Retina (tissue), 1 donor: ENCODE measurements around the gene STAT5A.
"Not testable (repeated sequence)": the region's sequence is repeated elsewhere in the genome, so short reads cannot be mapped to it uniquely, and the experiment has no call there.

Source experiments
- DNase-seq: peaks from one replicate; pipeline ENCODE4 v3.0.0-alpha.2; 2016

The STAT5A gene

GRCh38 chr17:42286411-42287221 is 1.7 kb upstream of the STAT5A start:
- no peak for DNase-seq

DNA sequence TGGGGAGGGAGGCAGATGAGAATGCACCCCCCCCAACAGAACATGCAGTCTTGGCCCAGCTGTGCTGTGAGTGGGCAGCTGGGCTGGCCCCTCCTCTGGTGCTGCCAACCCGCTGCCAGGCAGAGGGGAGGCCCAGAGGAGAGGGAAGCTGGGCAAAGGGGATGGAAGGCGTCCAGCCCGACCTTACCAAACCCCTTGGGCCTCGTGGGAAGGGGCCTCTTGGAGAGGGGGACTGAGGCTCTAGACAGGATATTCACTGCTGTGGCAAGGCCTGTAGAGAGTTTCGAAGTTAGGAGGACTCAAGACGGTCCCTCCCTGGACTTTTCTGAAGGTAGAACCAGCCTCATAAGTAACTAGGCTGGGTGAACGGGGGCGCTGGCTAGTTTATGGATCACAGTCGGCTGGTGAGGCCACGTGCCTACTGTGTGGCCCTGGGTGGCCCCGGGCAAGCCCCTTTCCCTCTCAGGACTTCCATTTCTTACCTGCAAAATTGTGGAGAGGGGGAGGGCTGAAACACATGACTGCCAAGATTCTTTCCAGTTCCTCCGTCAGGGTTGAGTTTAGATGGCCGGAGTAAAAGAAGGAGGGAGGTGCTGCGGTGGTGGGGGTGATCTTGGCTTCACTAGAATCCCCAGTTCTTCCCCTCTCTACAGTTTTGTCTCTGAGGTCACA is 857 bp upstream of the STAT5A start:
- no peak for DNase-seq

DNA sequence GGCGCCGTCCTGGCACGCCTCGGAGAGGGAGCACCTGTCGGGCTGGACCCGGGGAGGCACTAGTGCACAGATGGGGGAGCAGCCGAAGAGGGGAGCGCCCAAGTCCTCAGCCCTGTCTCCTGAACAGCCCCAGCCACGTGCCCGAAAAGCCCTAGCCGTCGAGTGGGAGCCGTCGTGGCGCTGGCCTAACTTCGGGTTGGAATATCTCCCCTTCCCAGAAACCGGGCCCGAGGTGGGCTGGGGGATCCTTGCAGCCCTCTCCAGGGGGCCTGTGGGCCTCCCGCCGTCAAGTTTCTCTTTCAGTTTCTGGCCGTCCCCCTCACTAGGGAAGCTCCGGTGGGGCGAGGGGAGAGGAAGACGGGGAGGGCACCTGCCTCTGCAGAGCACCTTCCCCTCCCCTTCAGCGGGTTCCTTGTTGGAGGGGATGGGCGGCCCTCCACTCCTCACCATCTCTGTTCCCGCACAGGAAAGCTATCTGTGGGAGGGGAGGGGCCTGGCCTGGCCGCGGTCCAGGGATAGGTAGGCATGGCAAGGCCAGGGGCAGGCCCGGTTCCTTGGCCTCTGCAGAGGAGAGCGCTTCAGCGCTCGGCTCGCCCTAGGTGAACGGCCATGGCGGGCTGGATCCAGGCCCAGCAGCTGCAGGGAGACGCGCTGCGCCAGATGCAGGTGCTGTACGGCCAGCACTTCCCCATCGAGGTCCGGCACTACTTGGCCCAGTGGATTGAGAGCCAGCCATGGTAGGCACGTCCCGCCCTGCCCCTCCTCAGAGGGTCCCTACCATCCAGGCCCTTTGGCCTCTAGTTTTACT is 709 bp downstream of the STAT5A start:
- DNase-seq: no peak

DNA sequence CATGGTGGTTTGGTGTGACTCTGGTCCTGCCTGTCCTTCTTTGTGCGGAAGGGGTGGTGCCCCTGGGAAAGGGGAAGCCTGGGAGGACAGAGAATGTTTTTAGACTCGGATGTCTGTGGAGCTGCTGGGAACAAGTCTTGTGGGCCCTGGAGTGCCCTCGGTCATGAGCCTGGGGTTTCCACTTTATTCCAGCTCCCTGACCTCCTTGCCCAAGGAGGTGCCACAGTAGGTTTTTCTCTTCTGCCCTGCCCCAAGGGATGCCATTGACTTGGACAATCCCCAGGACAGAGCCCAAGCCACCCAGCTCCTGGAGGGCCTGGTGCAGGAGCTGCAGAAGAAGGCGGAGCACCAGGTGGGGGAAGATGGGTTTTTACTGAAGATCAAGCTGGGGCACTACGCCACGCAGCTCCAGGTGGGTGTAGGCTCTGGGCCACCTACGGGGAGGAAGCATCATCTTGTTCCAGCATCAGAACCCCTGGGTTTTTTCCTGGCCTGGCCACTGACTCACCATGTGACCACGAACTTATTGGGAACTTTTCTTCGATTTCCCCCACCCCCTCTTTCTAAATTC is 1.4 kb downstream of the STAT5A start:
- no peak for DNase-seq

DNA sequence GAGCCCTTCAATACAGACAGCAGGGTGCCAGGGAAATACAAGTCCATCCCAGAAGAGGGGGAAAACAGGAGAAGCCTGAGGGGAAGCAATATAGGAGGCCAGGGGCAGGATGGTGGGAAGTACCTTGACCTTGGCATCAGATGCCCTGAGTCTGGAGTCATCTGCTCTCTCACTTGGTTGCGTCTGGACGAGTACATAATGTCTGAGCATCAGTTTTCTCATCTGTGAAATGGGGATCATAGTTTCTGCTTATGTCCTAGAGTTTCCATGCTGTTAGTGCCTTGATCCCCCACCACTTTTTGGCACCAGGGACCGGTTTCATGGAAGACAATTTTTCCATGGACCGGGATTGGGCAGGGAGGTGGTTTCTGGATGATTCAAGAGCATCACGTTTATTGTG is 2.3 kb downstream of the STAT5A start:
- DNase-seq: no peak

DNA sequence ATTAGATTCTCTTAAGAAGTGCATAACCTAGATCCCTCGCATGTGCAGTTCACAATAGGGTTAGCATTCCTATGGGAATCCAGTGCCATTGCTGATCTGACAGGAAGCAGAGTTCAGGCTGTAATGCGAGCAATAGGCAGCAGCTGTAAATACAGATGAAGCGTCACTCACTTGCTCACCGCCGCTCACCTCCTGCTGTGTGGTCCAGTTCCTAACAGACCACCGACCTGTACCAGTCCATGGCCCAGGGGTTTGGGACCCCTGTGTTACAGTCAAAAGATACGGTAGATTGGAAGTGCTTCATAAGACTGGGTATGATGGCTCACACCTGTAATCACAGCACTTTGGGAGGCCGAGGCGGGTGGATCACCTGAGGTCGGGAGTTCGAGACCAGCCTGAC is 2.8 kb downstream of the STAT5A start:
- peak; percentile 16 for DNase-seq

DNA sequence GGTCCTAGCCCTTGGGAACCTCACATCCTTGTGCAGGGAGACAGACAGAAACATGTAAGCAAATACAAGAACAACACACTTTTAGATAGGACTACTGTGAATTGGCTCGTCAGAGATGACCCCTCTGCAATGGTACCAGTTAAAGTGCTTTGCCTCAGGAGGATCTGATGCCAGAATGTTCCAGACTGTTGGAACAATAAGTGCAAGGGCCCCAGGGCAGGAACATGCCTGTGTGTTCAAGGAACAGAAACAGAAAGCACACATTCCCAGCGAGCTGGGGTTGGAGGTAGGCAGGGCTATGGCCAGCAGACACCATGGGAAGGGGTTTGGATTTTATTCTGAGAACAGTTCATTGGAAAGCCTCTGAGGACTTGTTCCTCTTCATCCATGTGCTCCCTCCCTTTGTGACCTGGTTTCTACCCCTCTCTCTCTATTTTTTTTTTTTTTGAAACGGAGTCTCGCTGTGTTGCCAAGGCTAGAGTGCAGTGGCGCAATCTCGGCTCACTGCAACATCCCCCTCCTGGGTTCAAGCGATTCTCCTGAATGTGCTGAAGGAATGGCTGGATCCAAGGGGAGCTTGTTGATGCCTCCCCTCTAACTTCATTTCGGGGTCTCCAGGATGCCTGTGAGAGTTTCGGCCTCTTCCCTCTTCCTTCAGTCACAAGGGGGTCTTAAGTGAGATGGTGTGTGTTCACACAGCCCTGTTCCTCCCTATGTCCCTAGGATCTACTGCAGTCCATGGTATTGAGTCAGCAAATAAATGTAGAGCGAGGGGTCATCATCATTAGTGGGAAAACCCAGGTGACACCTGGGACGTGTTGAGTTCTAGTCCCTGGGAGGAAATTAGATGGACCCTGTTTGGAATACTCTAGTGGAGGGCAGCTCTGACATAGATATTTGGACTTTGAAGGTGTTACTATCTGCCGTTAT is 6.4 kb downstream of the STAT5A start:
- DNase-seq: no peak

DNA sequence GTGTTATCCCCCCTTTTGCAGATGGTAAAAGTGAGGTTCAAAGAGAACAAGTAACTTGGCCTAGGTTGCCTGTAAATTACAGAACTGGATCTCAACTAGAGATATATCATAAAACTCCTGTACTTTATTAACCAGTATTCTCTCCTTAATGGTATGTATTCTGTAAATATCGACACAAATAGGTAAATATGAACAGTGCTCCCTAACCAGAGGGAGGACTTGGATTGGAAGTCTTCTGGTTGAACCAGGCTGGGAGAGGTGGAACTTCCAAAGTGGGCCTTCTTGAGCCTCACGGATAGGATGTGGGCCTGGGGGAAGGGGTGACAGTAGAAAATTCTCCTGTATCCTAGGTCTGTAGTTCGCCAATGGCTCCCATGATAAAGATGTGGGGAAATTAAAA is 7.7 kb downstream of the STAT5A start:
- DNase-seq: no peak

- DNase-seq: not testable (repeated sequence)
These were observed 9.5 kb downstream of the STAT5A start for GRCh38 chr17:42297775-42298174.

DNA sequence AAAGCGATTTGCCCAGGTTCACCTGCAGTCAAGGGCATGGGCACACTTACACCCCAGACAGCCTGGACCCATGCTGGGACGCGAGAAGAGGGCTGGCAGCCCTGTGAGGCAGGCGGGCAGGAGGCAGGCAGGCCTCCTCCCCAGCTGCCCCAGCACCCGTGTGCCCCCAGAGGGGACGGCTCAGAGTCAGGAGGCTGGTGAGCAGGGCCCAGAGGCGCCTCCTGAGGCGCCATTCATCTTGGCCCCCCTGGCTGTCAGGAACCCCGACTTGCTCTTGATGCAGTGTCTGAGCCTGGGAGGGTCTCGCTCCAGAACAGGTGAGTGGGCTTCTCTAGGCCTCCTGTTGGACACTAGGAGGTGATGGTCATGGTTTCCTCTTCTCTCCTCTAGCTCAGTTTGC is 11.1 kb downstream of the STAT5A start:
- DNase-seq: not testable (repeated sequence)

GRCh38 chr17:42299913-42300312 is 11.6 kb downstream of the STAT5A start:
- DNase-seq: not testable (repeated sequence)

- DNase-seq: no peak
These were observed 12.7 kb downstream of the STAT5A start for GRCh38 chr17:42301022-42301421.

DNA sequence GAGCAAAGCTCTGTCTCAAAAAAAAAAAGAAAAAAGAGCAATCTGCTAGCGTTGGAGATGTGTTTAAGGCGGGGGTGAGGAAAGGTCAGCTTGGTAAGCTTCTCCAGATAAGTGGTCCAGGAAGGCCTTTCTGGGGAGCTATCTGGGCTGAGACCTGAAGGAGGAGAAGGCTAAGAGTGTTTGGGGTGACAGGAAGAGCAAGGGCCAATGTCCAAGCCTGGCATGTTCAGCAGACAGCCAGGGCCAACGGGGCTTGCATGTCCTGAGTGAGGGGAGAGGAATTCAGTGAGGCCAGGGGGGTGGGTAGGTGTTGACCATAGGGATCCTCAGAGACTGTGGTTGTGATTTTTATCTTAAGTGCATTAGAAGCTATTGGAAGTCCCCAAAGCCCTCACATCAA is 15.4 kb downstream of the STAT5A start:
- no peak for DNase-seq

- DNase-seq: no peak
These were observed 16.1 kb downstream of the STAT5A start for GRCh38 chr17:42304187-42305030.

DNA sequence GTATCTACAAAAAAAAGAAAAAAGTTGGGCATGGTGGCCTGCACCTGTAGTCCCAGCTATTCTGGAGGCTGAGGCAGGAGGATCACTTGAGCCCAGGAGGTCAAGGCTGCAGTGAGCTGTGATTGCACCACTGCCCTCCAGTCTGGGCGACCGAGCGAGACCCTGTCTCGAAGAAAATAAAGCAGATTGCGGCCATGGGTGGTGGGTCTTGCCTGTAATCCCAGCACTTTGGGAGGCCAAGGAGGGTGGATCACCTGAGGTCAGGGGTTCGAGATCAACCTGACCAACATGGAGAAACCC is 16.7 kb downstream of the STAT5A start:
- DNase-seq: not testable (repeated sequence)

DNA sequence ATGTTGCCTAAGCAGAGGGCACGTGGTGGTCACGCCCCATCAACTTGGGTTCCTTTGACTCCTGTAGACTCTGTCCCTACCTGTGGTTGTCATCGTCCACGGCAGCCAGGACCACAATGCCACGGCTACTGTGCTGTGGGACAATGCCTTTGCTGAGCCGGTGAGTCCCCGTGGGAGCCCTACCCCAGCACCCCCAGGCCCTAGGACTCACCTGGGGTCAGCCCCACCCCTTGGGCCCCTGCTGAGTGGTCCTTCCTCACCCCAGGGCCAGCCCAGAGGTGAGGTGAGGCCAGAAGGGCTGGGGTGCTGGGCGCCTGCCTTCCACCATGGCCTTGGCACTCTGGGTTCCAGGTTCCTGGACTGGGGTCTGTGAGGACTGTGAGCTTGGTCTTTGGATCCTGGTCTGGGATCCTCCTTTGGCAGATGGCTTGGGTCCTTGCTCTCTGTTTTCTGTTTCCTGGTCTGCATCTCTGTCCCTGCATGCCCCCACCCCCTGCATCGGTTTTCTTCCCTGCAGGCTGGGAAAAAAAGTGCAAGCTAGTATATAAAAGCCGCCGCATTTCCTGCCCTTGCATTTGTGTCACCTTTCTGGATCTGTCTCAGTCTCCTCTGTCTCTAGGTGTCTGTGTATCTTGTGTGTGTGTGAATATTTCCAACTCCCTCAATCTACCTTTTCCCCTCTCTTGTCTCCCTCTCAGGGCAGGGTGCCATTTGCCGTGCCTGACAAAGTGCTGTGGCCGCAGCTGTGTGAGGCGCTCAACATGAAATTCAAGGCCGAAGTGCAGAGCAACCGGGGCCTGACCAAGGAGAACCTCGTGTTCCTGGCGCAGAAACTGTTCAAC is 17.5 kb downstream of the STAT5A start:
- no peak for DNase-seq

GRCh38 chr17:42306385-42306667 is 18.0 kb downstream of the STAT5A start:
- DNase-seq: no peak

GRCh38 chr17:42307362-42307927 is 19.1 kb downstream of the STAT5A start:
- DNase-seq: no peak

DNA sequence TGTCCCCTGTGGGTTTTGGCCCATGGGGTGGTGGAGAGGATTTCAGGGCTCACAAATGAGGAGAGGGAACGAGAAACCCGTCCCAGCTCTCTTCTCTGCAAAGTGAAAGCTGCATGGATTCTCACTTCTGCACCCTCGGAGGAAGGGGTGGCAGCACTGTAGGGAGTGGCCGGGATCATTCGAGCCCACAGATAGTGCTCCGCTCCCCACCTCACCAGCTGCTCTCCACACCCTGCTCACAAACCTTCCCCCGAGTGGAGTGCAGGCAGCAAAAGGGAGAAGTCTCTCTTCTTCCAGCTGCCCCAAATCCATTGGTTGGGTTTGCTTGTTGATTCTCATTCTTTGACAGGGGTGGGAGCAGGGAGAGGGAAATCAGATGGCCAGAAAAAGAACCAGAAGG is 20.1 kb downstream of the STAT5A start:
- no peak for DNase-seq

- DNase-seq: no peak
These were observed 20.8 kb downstream of the STAT5A start for GRCh38 chr17:42309142-42309541.
